GM12878 (cell line): ENCODE measurements around the gene METTL2B. TPM values are rescaled to one million over a fixed set of nuclear protein-coding genes. Genes with fewer than 3 reads are reported as not detected.
A peak's percentile ranks its signal among the peaks of the same experiment; 100 is the strongest.
"Not testable (repeated sequence)": the region's sequence is repeated elsewhere in the genome, so short reads cannot be mapped to it uniquely, and the experiment has no call there.

ENCODE experiments used
- ATAC-seq: fragments of 200-7000 bp; cut with Tn5 transposase; 3 replicates; pipeline ENCODE4 v1.9.1; 2020; ENCODE audit warnings: mild to moderate bottlenecking, moderate library complexity
- BruUV-seq: library from RNA; stranded (reverse); fragments of 400-500 nt; replicated peaks from 2 replicates; lab custom pipeline; 2021; lab: Mats Ljungman, UMichigan
- CTCF ChIA-PET: fragments of 300-600 bp; sonication (Branson Sonifier 250); formaldehyde crosslinking; extraction: SDS; loops from one replicate; lab custom pipeline; 2021; ENCODE audit warnings: inconsistent platforms; lab: Yijun Ruan, JAX
- POLR2A ChIA-PET: fragments of 350-600 bp; formaldehyde crosslinking; extraction: SDS; loops from one replicate; lab custom pipeline; 2021; ENCODE audit warnings: inconsistent platforms; lab: Charles Lee
- RAD21 ChIA-PET: fragments of 300-600 bp; sonication (Branson Sonifier 250); formaldehyde crosslinking; loops from one replicate; lab custom pipeline; 2023; ENCODE audit warnings: antibody characterized with exemption; ENCODE audit not compliant: unreplicated experiment; lab: Charles Lee
- SMC1A ChIA-PET: fragments of 300-600 bp; sonication (Branson Sonifier 250); formaldehyde crosslinking; loops from one replicate; lab custom pipeline; 2023; ENCODE audit not compliant: unreplicated experiment, uncharacterized antibody; lab: Charles Lee
- DNase-seq: peaks from one replicate; pipeline ENCODE4 v3.0.0-alpha.2; 2011; ENCODE audit warnings: low read depth, low spot score
- FAIRE-seq: peaks from 3 replicates; lab custom pipeline; 2011; peaks lifted over from hg19 to GRCh38; lab: Jason Lieb, UNC
- H2AFZ ChIP-seq: 2 replicates; pipeline ENCODE4 v1.6.0; 2011; ENCODE audit warnings: low read depth, low read length, control low read depth; ENCODE audit not compliant: control insufficient read depth
- H3K27ac ChIP-seq: 2 replicates; pipeline ENCODE4 v1.5.1; 2011; ENCODE audit warnings: control low read depth; ENCODE audit not compliant: control insufficient read depth, insufficient read depth
- H3K27me3 ChIP-seq, 2 experiments: replicated peaks in 1 of 2; 2 replicates each; pipeline versions ENCODE4 v1.6.0 to v1.6.1; 2011; ENCODE audit warnings: low read length in 1 of 2; ENCODE audit not compliant: control insufficient read depth in 2 of 2, insufficient read depth in 2 of 2
- H3K36me3 ChIP-seq, 2 experiments: 2 replicates each; pipeline ENCODE4 v1.5.1; 2011; ENCODE audit warnings: low read length in 1 of 2; ENCODE audit not compliant: control insufficient read depth in 2 of 2, insufficient read depth in 2 of 2
- H3K4me1 ChIP-seq: 2 replicates; pipeline ENCODE4 v1.6.1; 2011; ENCODE audit warnings: mild to moderate bottlenecking, low read length, moderate library complexity, mixed read lengths; ENCODE audit not compliant: control insufficient read depth, insufficient read depth
- H3K4me2 ChIP-seq: 2 replicates; pipeline ENCODE4 v1.6.0; 2011; ENCODE audit warnings: control low read depth; ENCODE audit not compliant: control insufficient read depth, insufficient read depth
- H3K4me3 ChIP-seq: fragments of 200-600 bp; sonication (generic); 2 replicates; pipeline ENCODE4 v1.5.1; 2016
- H3K79me2 ChIP-seq: 2 replicates; pipeline ENCODE4 v1.6.0; 2011; ENCODE audit warnings: low read length; ENCODE audit not compliant: control insufficient read depth, insufficient read depth
- H3K9ac ChIP-seq: 2 replicates; pipeline ENCODE4 v1.8.0; 2011; ENCODE audit warnings: low read length, control low read depth, mixed read lengths; ENCODE audit not compliant: control insufficient read depth, insufficient read depth
- H3K9me3 ChIP-seq: replicated peaks from 3 replicates; pipeline ENCODE4 v1.5.1; 2011; ENCODE audit warnings: mild to moderate bottlenecking, low read length; ENCODE audit not compliant: control insufficient read depth, insufficient read depth
- H4K20me1 ChIP-seq: 2 replicates; pipeline ENCODE4 v1.6.0; 2011; ENCODE audit not compliant: control insufficient read depth, insufficient read depth
- CREM ChIP-seq: IDR thresholded peaks from 2 replicates; pipeline ENCODE4 v1.6.1; 2014; ENCODE audit warnings: antibody characterized with exemption, low read depth
- EGR1 ChIP-seq, 2 experiments: IDR thresholded peaks; 1 replicate in 1 of 2; 2 replicates in 1 of 2; pipeline ENCODE4 v1.6.1; 2011 to 2012; ENCODE audit warnings: low read depth in 2 of 2, low read length in 2 of 2, borderline replicate concordance in 1 of 2, mild to moderate bottlenecking in 1 of 2, moderate library complexity in 1 of 2
- POLR2A ChIP-seq: IDR thresholded peaks from 2 replicates; pipeline ENCODE4 v1.6.1; 2011; ENCODE audit warnings: low read depth, mild to moderate bottlenecking, low read length
- POLR2AphosphoS5 ChIP-seq: IDR thresholded peaks from 2 replicates; pipeline ENCODE4 v1.6.1; 2011; ENCODE audit warnings: mild to moderate bottlenecking, low read length, inconsistent platforms
- RAD21 ChIP-seq: IDR thresholded peaks from 2 replicates; pipeline ENCODE4 v1.6.1; 2011; ENCODE audit warnings: mild to moderate bottlenecking, low read depth, low read length, moderate library complexity; ENCODE audit not compliant: insufficient read depth
- YY1 ChIP-seq: IDR thresholded peaks from 2 replicates; pipeline ENCODE4 v1.6.1; 2011; ENCODE audit warnings: low read depth, mild to moderate bottlenecking, low read length
- WGBS: methylation state at CpG from one replicate; pipeline ENCODE4 v1.1.6; 2016; ENCODE audit warnings: low lambda C conversion rate; ENCODE audit not compliant: insufficient replicate concordance, insufficient coverage; ENCODE audit errors: missing lambda C conversion rate; 5-methylcytosine and 5-hydroxymethylcytosine counted together
- in situ Hi-C: fragments of 300-500 bp; cut with MboI; formaldehyde crosslinking; loops from 9 replicates; pipeline ENCODE4 v1.14.3; 2018; ENCODE audit warnings: mixed read lengths
- intact Hi-C: fragments of 100-400 bp; cut with micrococcal nuclease; formaldehyde crosslinking; loops from one replicate; pipeline ENCODE4 v1.14.2; 2022; ENCODE audit not compliant: unreplicated experiment
- polyA plus RNA-seq, 11 experiments: library from polyadenylated mRNA; depleted of rRNA in 4 of 11; unstranded in 6 of 11; stranded (reverse) in 5 of 11; fragments of >200 nt; fragmentation: Nextera tagmentation in 4 of 11; fragmentation: Illumina TruSeq in 1 of 11; extraction: Ambion mirVana in 4 of 11; extraction: Trizol in 1 of 11; gene quantifications; 1 replicate in 1 of 11; 2 replicates in 10 of 11; pipeline versions ENCODE4 v1.2.1 to v1.2.3, GENCODE V29; 2011 to 2016; ENCODE audit warnings: inconsistent platforms in 2 of 11, missing spikeins in 2 of 11, low read depth in 1 of 11
- total RNA-seq, 4 experiments: library from RNA; depleted of rRNA in 3 of 4; stranded (reverse); fragments of >200 nt in 3 of 4; fragmentation: Illumina TruSeq in 1 of 4; extraction: Trizol in 1 of 4; gene quantifications; 2 replicates each; pipeline versions ENCODE4 v1.2.1 to v1.2.3, GENCODE V29; 2013 to 2021

METTL2B gene
- total and polyA plus RNA-seq, 10 of the 15 experiments (the other 5 are each of a cell fraction or from before 2014, with no cell fraction given) = 18.9 to 48.4 (median 37.3) TPM

DNA sequence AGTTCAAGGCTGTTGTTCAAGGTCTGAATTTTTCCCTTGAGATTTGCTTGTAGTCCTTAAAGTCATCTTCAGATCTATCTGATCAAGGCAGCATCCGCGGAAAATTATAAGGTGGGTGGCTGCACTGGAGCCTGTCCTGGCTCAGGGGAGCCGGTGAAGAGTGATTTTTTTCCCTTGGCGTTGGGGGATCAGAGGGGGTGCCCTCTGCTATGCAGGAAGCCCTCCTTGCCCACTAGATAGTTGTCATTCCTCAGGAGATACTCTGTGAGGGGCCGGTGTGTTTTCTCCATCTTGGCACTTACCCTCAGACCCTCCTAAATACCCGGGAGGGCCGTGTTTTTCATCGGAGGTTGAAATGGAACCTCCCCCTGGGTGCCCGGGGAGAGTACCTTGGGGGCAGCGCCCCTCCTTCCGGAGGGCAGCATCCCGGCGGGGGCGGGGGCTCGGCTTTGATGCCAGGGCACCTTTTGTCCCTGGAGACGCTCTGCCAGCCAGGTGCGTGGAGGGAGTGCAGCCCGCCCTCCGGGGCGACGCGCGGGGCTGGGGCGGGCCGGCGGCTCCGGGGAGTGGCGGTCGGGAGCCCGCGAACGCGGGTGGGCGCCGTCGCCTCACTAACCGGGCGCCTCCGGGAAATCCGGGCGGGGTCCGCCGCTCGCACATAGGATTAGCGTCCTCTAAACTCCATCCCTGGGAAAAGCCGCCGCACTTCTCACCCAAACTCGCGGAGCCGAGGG, 53.7 kb downstream of the METTL2B start:
- H4K20me1 ChIP-seq, POLR2A ChIA-PET, DNase-seq, H3K27me3 ChIP-seq, H3K4me1 ChIP-seq, RAD21 ChIA-PET, SMC1A ChIA-PET, H3K36me3 ChIP-seq, BruUV-seq, in situ Hi-C loops, H3K9me3 ChIP-seq, CTCF ChIA-PET: not testable (repeated sequence)
- ATAC-seq (peak; percentile 20), FAIRE-seq (peak; percentile 66)
- H3K4me3 ChIP-seq = peak overlapping the region; percentile 63
- intact Hi-C loops = loop anchor here (5.0 kb wide), 1 partner anchor 53 kb away; the partner anchor contains the start of gene METTL2B
- H3K4me2 ChIP-seq = peak overlapping the region; percentile 68
- peak overlapping the region; percentile 68 for H3K9ac ChIP-seq
- peak in 1 of 2 experiments; percentile 22; a peak in 1 of 3 replicates for TF ChIP-seq EGR1 (IDR thresholded peaks at IDR 0.05; ENCODE audit: borderline replicate concordance in 1 of 2, low read depth in 2 of 2, low read length in 2 of 2)
- 16% methylated on average over 16 of the region's 50 CpGs for WGBS
- H3K27ac ChIP-seq = peak overlapping the region; percentile 33
- H2AFZ ChIP-seq = peak overlapping the region; percentile 58
- H3K79me2 ChIP-seq = peaks cover 31% of the 10 kb centered on the region

DNA sequence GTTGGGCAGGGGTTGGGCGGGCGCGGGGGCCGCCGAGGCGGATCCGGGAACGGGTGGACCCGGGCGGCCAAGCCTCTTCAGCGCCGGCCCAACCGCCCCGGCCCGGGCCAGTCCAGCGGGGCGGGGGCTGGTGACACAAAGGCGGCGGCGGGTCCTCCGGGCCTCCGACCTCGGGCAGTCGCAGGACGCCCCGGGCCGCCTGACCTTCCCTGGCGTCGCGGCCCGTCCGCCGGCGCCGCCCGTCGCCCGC, 54.2 kb downstream of the METTL2B start:
- H2AFZ ChIP-seq = peak overlapping the region; percentile 58
- peak overlapping the region; percentile 63 for H3K4me3 ChIP-seq
- H4K20me1 ChIP-seq = no peaks in the 10 kb centered on the region
- DNase-seq = no peak
- peak overlapping the region; percentile 68 for H3K9ac ChIP-seq
- H3K27me3 ChIP-seq = no peaks in the 10 kb centered on the region
- peak overlapping the region; percentile 33 for H3K27ac ChIP-seq
- no peak for ATAC-seq
- intact Hi-C loops = loop anchor here (5.0 kb wide), 1 partner anchor 53 kb away; the partner anchor contains the start of gene METTL2B
- RAD21 ChIA-PET = no interaction called here
- H3K79me2 ChIP-seq = peaks cover 33% of the 10 kb centered on the region
- no TSS peak for BruUV-seq
- WGBS = 0% methylated on average over 23 of the region's 38 CpGs
- no peaks in the 10 kb centered on the region for H3K36me3 ChIP-seq
- POLR2A ChIA-PET = no interaction called here
- no peaks in the 10 kb centered on the region for H3K9me3 ChIP-seq
- TF ChIP-seq CREM (no peak), YY1 (0 out of 2 replicates have a peak, but pooled peaks have one; percentile 13), RAD21 (no peak), POLR2A (peak; percentile 69), POLR2AphosphoS5 (peak; percentile 28; the same call in 1 of the 2 replicates)
- SMC1A ChIA-PET = no interaction called here
- CTCF ChIA-PET = no interaction called here
- in situ Hi-C loops = no loop called here
- FAIRE-seq = no peak
- no peaks in the 10 kb centered on the region for H3K4me1 ChIP-seq
- H3K4me2 ChIP-seq = 0 out of 2 replicates have a peak overlapping the region, but pooled peaks have one; percentile 68
